Measurements from ENCODE around the gene SEMA3D. TPM values are rescaled to one million over a fixed set of nuclear protein-coding genes. Genes with fewer than 3 reads are reported as not detected.
"Not testable (repeated sequence)": the region's sequence is repeated elsewhere in the genome, so short reads cannot be mapped to it uniquely, and the experiment has no call there.

SEMA3D gene
- total and polyA plus RNA-seq, 9 of the 15 experiments (the other 6 are each of a cell fraction or from before 2014, with no cell fraction given), result 0.01 to 0.10 (median 0.04) TPM; not detected in 1

DNA sequence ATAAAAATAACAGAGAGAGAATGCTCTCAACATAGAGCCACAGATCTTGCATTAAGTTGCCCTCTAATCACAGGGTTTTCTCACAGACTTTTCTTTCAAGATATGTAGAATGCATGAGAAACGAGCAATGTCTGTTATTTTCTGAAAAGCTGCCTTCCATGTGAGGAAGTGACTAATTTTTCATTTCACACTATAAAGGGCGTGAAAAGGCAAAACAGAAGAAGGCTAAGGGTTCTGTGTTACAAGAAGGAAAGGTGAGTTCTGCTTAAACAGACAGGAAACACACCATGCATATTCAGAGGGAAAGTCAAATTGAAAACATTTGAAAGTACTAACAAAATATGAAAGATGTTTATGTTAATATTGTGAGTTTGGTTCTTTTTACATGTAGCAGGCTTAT is 189.2 kb downstream of the SEMA3D start:
- H4K20me1 ChIP-seq (replicated peaks; ENCODE audit: control insufficient read depth, insufficient read depth, low read length), result no peaks in the 10 kb centered on the region
- H3K9me3 ChIP-seq (replicated peaks; ENCODE audit: control insufficient read depth, insufficient read depth, low read depth, low read length), result no peaks in the 10 kb centered on the region
- H3K27ac ChIP-seq (ENCODE audit: extremely low read depth, low read depth, low read length), result no peak overlapping the region
- TF ChIP-seq PTRF (tag; IDR thresholded peaks at IDR 0.05) (no peak), HDAC1 (IDR thresholded peaks at IDR 0.05) (no peak), EP300 (IDR thresholded peaks at IDR 0.05; ENCODE audit: low read length) (no peak), ARNT (IDR thresholded peaks at IDR 0.05) (no peak), THRAP3 (IDR thresholded peaks at IDR 0.05; ENCODE audit: borderline replicate concordance) (no peak), XRCC3 (IDR thresholded peaks at IDR 0.05) (no peak), ZNF444 (CRISPR knock-in tag; IDR thresholded peaks at IDR 0.05) (no peak), SMARCA4 (IDR thresholded peaks at IDR 0.05) (no peak), HNRNPUL1 (IDR thresholded peaks at IDR 0.05; ENCODE audit: low read length) (no peak), CBFB (CRISPR knock-in tag; IDR thresholded peaks at IDR 0.05) (no peak), SAFB2 (IDR thresholded peaks at IDR 0.05; ENCODE audit: borderline replicate concordance, low read depth, low read length, severe bottlenecking) (no peak), SMARCE1 (IDR thresholded peaks at IDR 0.05) (no peak), ZNF197 (CRISPR knock-in tag; IDR thresholded peaks at IDR 0.05; ENCODE audit: low read depth) (no peak), ELF4 (CRISPR knock-in tag; IDR thresholded peaks at IDR 0.05) (no peak), SMAD4 (CRISPR knock-in tag; conservative IDR thresholded peaks at IDR 0.05) (no peak), SLC30A9 (CRISPR knock-in tag; IDR thresholded peaks at IDR 0.05) (no peak), MBD2 (IDR thresholded peaks at IDR 0.05; ENCODE audit: borderline replicate concordance, low read depth) (no peak)
- TF ChIP-seq, protein P1, sequence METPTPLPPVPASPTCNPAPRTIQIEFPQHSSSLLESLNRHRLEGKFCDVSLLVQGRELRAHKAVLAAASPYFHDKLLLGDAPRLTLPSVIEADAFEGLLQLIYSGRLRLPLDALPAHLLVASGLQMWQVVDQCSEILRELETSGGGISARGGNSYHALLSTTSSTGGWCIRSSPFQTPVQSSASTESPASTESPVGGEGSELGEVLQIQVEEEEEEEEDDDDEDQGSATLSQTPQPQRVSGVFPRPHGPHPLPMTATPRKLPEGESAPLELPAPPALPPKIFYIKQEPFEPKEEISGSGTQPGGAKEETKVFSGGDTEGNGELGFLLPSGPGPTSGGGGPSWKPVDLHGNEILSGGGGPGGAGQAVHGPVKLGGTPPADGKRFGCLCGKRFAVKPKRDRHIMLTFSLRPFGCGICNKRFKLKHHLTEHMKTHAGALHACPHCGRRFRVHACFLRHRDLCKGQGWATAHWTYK (CRISPR knock-in tag; IDR thresholded peaks at IDR 0.05), result no peak
- no peak overlapping the region for H3K9ac ChIP-seq (ENCODE audit: insufficient read depth in 1 of 2, low read depth in 2 of 2, low read length in 2 of 2)
- intact Hi-C loops (cut with micrococcal nuclease) (no loop called here), in situ Hi-C loops (cut with MboI) (no loop called here)
- BruUV-seq (replicated peaks), result no TSS peak
- FAIRE-seq (no peak), ATAC-seq (no peak), DNase-seq (ENCODE audit: extremely low read depth in 1 of 4, low spot score in 3 of 4) (no peak)
- H3K4me2 ChIP-seq (ENCODE audit: insufficient read depth, low read length), result no peak overlapping the region
- H3K4me3 ChIP-seq, result no peak overlapping the region
- no peaks in the 10 kb centered on the region for H3K9me1 ChIP-seq (ENCODE audit: control insufficient read depth, insufficient read depth, low read length)
- POLR2A ChIA-PET, result no interaction called here
- no peaks in the 10 kb centered on the region for H3K4me1 ChIP-seq (replicated peaks in 1 of 2; ENCODE audit: control insufficient read depth in 2 of 2, insufficient read depth in 2 of 2, low read length in 2 of 2)
- 0% methylated on average over 2 of the region's 2 CpGs for WGBS (ENCODE audit: insufficient coverage, low coverage, missing lambda C conversion rate)
- H2AFZ ChIP-seq (ENCODE audit: low read depth, low read length), result no peak overlapping the region
- no peaks in the 10 kb centered on the region for H3K79me2 ChIP-seq (ENCODE audit: control insufficient read depth, insufficient read depth, low read length)
- H3K36me3 ChIP-seq (ENCODE audit: control insufficient read depth, insufficient read depth, low read length), result no peaks in the 10 kb centered on the region
- H3K27me3 ChIP-seq (ENCODE audit: control insufficient read depth in 2 of 2, insufficient read depth in 2 of 2, low read length in 2 of 2), result no peaks in the 10 kb centered on the region
- CTCF ChIA-PET (ENCODE audit: low intra/inter-chr PET ratio), result no interaction called here

DNA sequence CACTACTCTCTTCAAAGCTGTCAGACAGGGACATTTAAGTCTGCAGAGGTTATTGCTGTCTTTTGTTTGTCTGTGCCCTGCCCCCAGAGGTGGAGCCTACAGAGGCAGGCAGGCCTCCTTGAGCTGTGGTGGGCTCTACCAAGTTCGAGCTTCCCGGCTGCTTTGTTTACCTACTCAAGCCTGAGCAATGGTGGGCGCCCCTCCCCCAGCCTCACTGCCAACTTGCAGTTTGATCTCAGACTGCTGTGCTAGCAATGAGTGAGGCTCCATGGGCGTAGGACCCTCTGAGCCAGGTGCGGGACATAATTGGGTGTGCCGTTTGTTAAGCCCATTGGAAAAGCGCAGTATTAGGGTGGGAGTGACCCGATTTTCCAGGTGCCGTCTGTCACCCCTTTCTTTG is 193.9 kb downstream of the SEMA3D start:
- H3K9me1 ChIP-seq (ENCODE audit: control insufficient read depth, insufficient read depth, low read length); H3K4me3 ChIP-seq; H3K79me2 ChIP-seq (ENCODE audit: control insufficient read depth, insufficient read depth, low read length); ATAC-seq; H3K4me1 ChIP-seq (replicated peaks in 1 of 2; ENCODE audit: control insufficient read depth in 2 of 2, insufficient read depth in 2 of 2, low read length in 2 of 2); H3K4me2 ChIP-seq (ENCODE audit: insufficient read depth, low read length); H3K27me3 ChIP-seq (ENCODE audit: control insufficient read depth in 2 of 2, insufficient read depth in 2 of 2, low read length in 2 of 2); POLR2A ChIA-PET; BruUV-seq (replicated peaks); H3K9ac ChIP-seq (ENCODE audit: insufficient read depth in 1 of 2, low read depth in 2 of 2, low read length in 2 of 2); H4K20me1 ChIP-seq (replicated peaks; ENCODE audit: control insufficient read depth, insufficient read depth, low read length); H2AFZ ChIP-seq (ENCODE audit: low read depth, low read length); FAIRE-seq; H3K27ac ChIP-seq (ENCODE audit: extremely low read depth, low read depth, low read length); in situ Hi-C loops (cut with MboI); H3K9me3 ChIP-seq (replicated peaks; ENCODE audit: control insufficient read depth, insufficient read depth, low read depth, low read length); DNase-seq (ENCODE audit: extremely low read depth in 1 of 4, low spot score in 3 of 4); intact Hi-C loops (cut with micrococcal nuclease); CTCF ChIA-PET (ENCODE audit: low intra/inter-chr PET ratio); H3K36me3 ChIP-seq (ENCODE audit: control insufficient read depth, insufficient read depth, low read length): not testable (repeated sequence)
- whole genome bisulfite sequencing (ENCODE audit: insufficient coverage, low coverage, missing lambda C conversion rate), result 2% methylated on average over 6 of the region's 9 CpGs

Measured in K562 (cell line).